GM12891 (cell line): ENCODE results near the gene TOR2A.

Experiments used
- DNase-seq: peaks from one replicate; pipeline ENCODE4 v3.0.0; 2011; ENCODE audit warnings: low spot score; ENCODE audit not compliant: insufficient read length
- FAIRE-seq: peaks from 2 replicates; lab custom pipeline; 2011; peaks lifted over from hg19 to GRCh38; lab: Jason Lieb, UNC
- PAX5 ChIP-seq: IDR thresholded peaks from 2 replicates; pipeline ENCODE4 v1.6.1; 2011; ENCODE audit warnings: low read length, moderate library complexity, mild to moderate bottlenecking; ENCODE audit not compliant: insufficient read depth, severe bottlenecking
- POLR2A ChIP-seq: IDR thresholded peaks from 2 replicates; pipeline ENCODE4 v1.6.1; 2011; ENCODE audit warnings: low read depth, low read length, control low read depth
- POLR2AphosphoS5 ChIP-seq: IDR thresholded peaks from 2 replicates; pipeline ENCODE4 v1.6.1; 2011; ENCODE audit warnings: low read depth, low read length, control low read depth
- POU2F2 ChIP-seq: IDR thresholded peaks from 2 replicates; pipeline ENCODE4 v1.6.1; 2011; ENCODE audit warnings: low read depth, mild to moderate bottlenecking, control low read depth, low read length, moderate library complexity
- SPI1 ChIP-seq: IDR thresholded peaks from 2 replicates; pipeline ENCODE4 v1.6.1; 2011; ENCODE audit warnings: low read depth, low read length, control low read depth
- TAF1 ChIP-seq: IDR thresholded peaks from 2 replicates; pipeline ENCODE4 v1.6.1; 2011; ENCODE audit warnings: low read depth, low read length, control low read depth

TOR2A gene

GRCh38 chr9:127744398-127745110 is 9.5 kb upstream of the TOR2A start:
- TF ChIP-seq PAX5: no peak
- TF ChIP-seq SPI1: no peak
- TF ChIP-seq POLR2A: no peak
- TF ChIP-seq POU2F2: no peak
- no peak for TF ChIP-seq TAF1
- no peak for TF ChIP-seq POLR2AphosphoS5
- FAIRE-seq (no peak), DNase-seq (no peak)

- TF ChIP-seq TAF1 (no peak), POLR2AphosphoS5 (no peak), POLR2A (no peak), PAX5 (no peak), SPI1 (no peak), POU2F2 (no peak)
- FAIRE-seq (no peak), DNase-seq (no peak)
Measured at GRCh38 chr9:127742435-127743088, 7.5 kb upstream of the TOR2A start.

GRCh38 chr9:127741831-127742434 is 6.8 kb upstream of the TOR2A start:
- FAIRE-seq (no peak), DNase-seq (no peak)
- TF ChIP-seq POLR2A (no peak), TAF1 (no peak)

- TF ChIP-seq TAF1 (no peak), POU2F2 (no peak), POLR2AphosphoS5 (no peak), PAX5 (no peak), POLR2A (no peak), SPI1 (no peak)
- FAIRE-seq (no peak), DNase-seq (no peak)
Measured at GRCh38 chr9:127739614-127740330, 4.7 kb upstream of the TOR2A start.

GRCh38 chr9:127738666-127739065 is 3.6 kb upstream of the TOR2A start:
- TF ChIP-seq POLR2AphosphoS5 (no peak), POLR2A (no peak)
- FAIRE-seq: no peak
- no peak for DNase-seq

- peak; percentile 13 for FAIRE-seq
- TF ChIP-seq POU2F2 (no peak), SPI1 (no peak), PAX5 (no peak), TAF1 (no peak), POLR2A (no peak), POLR2AphosphoS5 (no peak; the same call in 1 of the 2 replicates)
- no peak for DNase-seq
Measured at GRCh38 chr9:127735530-127736185, 564 bp upstream of the TOR2A start.

- FAIRE-seq (no peak), DNase-seq (no peak)
- TF ChIP-seq POLR2AphosphoS5 (no peak), TAF1 (no peak), SPI1 (no peak)
Measured at GRCh38 chr9:127734247-127734746, 797 bp downstream of the TOR2A start.

GRCh38 chr9:127733614-127734013 is 1.5 kb downstream of the TOR2A start:
- TF ChIP-seq SPI1: no peak
- no peak for TF ChIP-seq POLR2A
- TF ChIP-seq PAX5: no peak
- no peak for TF ChIP-seq POU2F2
- TF ChIP-seq POLR2AphosphoS5: no peak
- TF ChIP-seq TAF1: no peak
- no peak for DNase-seq
- no peak for FAIRE-seq

GRCh38 chr9:127732444-127732843 is 2.6 kb downstream of the TOR2A start:
- no peak for FAIRE-seq

More at GRCh38 chr9:127732444-127732843, 2.6 kb downstream of the TOR2A start:
- no peak for TF ChIP-seq POU2F2
- no peak for TF ChIP-seq POLR2AphosphoS5
- TF ChIP-seq POLR2A: no peak
- no peak for TF ChIP-seq TAF1
- TF ChIP-seq PAX5: no peak
- TF ChIP-seq SPI1: no peak
- no peak for DNase-seq
